Measurements from ENCODE around the gene DNALI1. TPM values are rescaled to one million over a fixed set of nuclear protein-coding genes. Genes with fewer than 3 reads are reported as not detected.

Gene DNALI1
- total and polyA plus RNA-seq, 2 of the 8 experiments (the other 6 are each of a cell fraction or from before 2014, with no cell fraction given), result 8.9 to 11.3 TPM

DNA sequence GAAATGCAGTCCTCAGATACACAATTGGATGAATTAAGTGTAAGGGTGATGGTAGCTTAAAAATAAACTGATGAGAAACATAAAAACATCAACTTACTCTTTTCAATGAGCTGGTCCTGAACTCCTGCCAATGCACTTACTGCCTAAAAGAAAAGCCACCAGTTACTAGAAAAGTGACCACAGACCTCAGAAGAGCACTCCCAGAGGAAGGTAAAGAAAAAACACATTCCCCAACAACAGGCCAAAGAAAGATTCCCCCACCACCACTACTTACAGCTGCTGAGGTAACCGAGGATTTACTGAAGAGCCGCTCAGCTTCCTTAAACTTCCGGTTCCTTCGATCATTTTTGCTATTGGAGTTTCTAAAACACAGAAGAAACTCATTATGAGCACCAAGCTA lies 47.6 kb upstream of the DNALI1 start (continued):
- no peak for TF ChIP-seq MAFK (IDR thresholded peaks at IDR 0.05; ENCODE audit: low read depth, low read length)
- no peak for TF ChIP-seq NRF1 (IDR thresholded peaks at IDR 0.05; ENCODE audit: low read depth, low read length)
- TF ChIP-seq EP300 (IDR thresholded peaks at IDR 0.05; ENCODE audit: borderline replicate concordance in 1 of 2, low read depth in 2 of 2, low read length in 2 of 2), result no peak
- no peak for TF ChIP-seq POLR2AphosphoS5 (IDR thresholded peaks at IDR 0.05; ENCODE audit: low read depth, low read length)
